GM18951 (cell line): ENCODE data around the gene PM20D2.

Experiments
- POLR2A ChIP-seq: IDR thresholded peaks from 4 replicates; pipeline ENCODE4 v1.6.1; 2011; ENCODE audit warnings: mild to moderate bottlenecking; ENCODE audit not compliant: insufficient read length, insufficient read depth; ENCODE audit errors: extremely low read depth
- in situ Hi-C: fragments of 300-500 bp; cut with MboI; formaldehyde crosslinking; loops from one replicate; pipeline ENCODE4 v1.12.0; 2022; ENCODE audit warnings: low sequenced_read_pairs, mixed read lengths, inconsistent platforms; ENCODE audit not compliant: unreplicated experiment

Gene PM20D2

DNA sequence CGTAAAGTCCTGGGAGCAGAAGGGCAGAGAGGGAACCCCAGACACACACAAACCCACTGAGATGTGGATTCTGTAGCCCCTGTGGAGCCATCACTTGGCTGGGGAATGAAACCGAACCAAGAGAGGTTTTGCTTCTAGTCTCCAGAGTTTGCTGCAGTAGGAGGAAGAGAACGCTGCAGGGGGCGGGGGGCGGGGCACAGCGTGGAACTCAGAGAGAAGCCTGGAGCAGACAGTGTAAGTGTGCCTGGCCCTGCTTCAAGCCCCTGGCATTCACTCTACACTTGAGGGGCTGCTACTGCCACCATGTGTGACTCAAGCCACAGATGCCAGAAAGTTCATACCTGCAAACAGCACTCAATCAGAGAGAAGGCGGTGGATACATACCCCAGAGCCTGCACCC is 52.4 kb downstream of the PM20D2 start:
- in situ Hi-C loops: no loop called here
- TF ChIP-seq POLR2A: no peak

DNA sequence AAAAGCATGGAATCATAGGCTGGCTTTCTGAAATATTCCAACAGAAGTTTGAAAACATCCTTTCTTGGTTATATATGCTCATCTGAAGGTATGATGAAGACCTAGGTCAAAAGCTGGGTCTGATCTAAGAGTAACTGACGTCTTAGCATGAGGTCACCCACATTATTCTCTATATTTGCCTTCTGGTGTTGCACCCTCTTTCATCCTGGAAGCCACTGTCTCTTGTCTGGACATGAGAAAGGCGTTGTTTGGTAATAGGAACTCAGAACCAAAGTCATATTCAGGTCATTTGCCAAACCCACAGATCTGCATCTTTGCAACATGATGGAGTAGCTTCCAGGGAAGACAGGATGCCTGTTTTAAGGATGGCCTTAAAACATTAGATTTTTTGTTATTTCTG is 53.7 kb downstream of the PM20D2 start:
- no peak for TF ChIP-seq POLR2A
- in situ Hi-C loops: no loop called here

DNA sequence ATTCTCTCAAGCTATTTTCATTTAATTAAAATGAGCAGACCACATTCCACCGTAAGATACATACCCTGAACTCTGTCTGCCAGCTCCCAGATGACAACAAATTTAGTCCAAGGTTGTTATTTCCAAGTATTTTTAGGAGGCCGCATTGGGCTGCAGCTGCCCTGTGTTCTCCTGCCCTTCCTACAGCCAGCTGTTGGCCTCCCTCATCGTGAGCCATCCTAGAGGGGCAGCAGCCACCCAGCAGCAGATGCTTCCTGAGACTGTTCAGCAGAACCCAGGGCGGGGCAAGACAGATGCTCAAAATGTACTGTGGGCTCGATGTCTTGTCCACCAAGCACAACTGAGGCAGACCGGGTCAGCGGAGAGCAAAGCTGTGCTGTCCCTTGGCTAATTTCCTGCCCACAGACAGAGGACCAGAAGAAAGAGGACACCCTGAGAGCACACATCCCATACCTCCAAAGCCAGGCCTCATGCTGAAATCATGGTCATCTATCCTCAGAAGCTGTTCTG is 54.9 kb downstream of the PM20D2 start:
- in situ Hi-C loops: no loop called here
- no peak for TF ChIP-seq POLR2A

DNA sequence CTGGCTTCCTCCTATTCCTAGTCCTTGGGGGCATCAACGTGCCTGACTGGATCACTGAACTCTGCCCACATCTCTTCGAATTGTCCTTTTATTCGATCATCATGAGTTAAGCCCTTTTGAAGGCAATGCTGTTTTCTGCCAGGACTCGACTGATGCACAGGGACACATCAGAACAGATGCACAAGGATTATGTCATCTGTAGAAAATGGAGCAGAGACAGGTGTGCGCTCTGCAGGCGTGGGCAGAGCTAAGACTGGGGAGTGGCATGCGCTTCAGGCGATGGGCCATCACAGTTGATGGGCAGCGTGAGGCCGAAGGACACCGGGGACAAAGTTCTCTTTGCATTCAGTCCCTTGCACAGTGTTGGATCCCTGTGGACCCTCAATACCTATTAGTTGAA is 58.2 kb downstream of the PM20D2 start:
- no peak for TF ChIP-seq POLR2A
- in situ Hi-C loops: no loop called here

DNA sequence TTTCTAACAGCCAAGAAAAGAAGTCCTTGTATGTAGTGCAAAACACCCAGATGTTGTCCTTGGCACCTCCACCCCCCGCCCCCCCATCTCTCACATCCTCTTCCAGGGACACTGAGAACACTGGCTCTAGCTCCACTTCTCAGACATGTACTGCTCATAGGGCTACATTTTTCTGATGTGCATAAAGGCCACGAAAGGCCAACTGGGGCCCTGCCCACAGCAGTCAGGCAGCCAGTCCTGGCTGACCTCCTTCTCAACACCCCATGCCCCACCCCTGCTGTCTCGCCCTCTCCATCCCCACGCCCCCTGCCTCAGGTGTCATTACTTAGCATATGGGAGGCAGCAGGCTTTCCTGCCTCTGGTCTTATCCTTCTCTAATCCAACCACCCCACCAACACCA is 60.0 kb downstream of the PM20D2 start:
- no peak for TF ChIP-seq POLR2A
- in situ Hi-C loops: no loop called here

DNA sequence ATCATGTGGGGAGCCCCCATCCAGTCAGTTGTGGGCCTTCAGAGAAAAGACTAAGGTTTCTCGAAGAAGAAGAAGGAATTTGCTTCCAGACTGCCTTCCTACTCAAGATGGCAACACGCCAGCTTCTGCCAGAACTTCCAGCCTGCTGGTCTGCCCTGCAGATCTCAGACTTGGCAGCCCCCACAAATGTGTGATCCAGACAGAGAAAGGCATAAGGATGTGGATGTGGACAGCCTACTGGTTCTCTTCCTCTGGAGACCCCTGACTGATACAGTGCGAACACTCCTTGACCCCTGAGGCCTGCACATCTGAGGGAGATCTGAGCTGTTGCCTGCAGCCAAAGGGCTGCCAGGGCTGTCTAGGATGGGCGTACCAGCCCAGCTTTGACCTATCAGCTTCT is 62.7 kb downstream of the PM20D2 start:
- no peak for TF ChIP-seq POLR2A
- in situ Hi-C loops: no loop called here

DNA sequence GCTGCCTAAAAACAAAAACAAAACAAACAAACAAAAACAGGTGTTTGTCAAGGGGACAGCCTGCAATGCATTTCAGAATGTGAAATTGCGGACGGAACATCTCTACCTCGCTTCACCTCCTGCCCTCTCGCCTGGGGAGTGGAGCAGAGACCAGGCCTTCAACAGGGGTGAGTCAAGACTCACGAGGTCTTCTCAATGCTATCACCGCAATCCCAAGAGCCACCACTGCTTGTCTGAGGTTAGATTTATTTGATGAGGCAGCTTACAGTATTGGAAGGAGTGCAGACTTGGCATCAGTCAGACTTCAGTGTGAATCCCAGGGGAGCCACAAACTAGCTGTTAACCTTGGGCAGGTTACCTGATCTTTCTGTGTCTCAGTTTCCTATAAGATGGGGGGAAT is 63.6 kb downstream of the PM20D2 start:
- TF ChIP-seq POLR2A: no peak
- in situ Hi-C loops: no loop called here

DNA sequence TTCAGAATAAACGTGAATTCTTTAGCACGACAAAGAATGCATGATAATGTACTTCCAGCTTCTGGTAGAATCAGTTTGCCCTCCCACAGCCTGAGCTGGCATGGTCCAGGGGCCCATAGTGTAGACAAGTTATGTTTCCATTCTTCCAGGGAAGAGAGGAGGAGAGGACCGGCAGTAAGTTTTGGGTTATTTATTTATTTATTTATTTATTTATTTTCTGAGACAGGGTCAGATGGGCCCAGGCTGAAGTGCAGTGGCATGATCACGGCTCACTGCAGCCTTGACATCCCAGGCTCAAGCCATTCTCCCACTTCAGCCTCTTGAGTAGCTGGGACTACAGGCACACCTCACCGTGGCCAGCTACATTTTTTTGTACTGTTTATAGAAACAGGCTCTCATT is 66.6 kb downstream of the PM20D2 start:
- in situ Hi-C loops: no loop called here
- no peak for TF ChIP-seq POLR2A

DNA sequence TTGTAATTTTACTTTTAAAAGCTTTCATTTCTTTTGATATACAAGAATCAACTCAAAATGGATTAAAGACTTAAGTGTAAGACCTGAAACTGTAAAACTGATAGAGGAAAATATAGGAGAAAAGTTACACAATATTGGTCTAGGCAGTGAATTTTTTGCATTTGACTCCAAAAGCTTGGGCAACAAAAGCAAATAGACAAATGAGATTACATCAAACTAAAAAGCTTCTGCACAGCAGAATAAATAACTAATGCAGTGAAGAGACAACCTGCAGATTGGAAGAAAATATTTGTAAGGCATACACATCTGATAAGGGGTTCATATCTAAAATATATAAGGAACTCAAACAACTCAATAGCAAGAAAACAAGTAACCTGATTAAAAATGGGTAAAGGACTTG is 68.3 kb downstream of the PM20D2 start:
- no peak for TF ChIP-seq POLR2A
- in situ Hi-C loops: no loop called here
